Erythroblast (primary cell): Measurements from ENCODE around the gene SLC16A9.

ENCODE experiments used
- GATA1 ChIP-seq: IDR thresholded peaks from 2 replicates; pipeline ENCODE4 v1.6.1; 2011; ENCODE audit warnings: low read depth, mild to moderate bottlenecking, control low read depth, low read length, moderate library complexity
- POLR2A ChIP-seq: IDR thresholded peaks from 2 replicates; pipeline ENCODE4 v1.6.1; 2011; ENCODE audit warnings: mild to moderate bottlenecking, low read length

DNA sequence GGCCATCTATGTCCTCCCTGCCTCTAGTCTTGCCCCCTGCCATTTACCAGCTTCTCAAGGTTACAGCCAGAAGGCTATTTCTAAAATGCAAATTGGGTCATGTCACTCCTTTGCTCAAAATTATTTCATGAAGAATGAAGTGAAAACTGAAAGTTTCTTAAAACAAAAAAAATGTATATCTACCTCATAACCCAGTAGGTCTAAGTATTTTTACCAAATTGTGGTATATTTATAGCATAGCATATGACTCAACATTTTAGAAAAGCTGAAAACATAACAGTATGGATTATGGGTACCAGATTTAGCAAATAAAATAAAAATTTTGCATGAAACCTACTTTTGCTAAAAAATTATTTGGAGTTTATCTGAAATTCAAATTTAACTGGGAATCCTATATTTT lies 78.4 kb downstream of the SLC16A9 start:
- TF ChIP-seq POLR2A (no peak), GATA1 (no peak)
